Stimulated activated CD8-positive, alpha-beta memory T cell treated with anti-CD3 and anti-CD28 coated beads, Interleukin-12 subunit alpha, Interleukin-12 subunit beta, amount 100 ng/mL, for 24 hours (primary cell): ENCODE data around the gene CYREN.

Experiments used
- DNase-seq: peaks from one replicate; pipeline ENCODE4 v3.0.0-alpha.2; 2020; ENCODE audit errors: extremely low read depth

The CYREN gene

DNA sequence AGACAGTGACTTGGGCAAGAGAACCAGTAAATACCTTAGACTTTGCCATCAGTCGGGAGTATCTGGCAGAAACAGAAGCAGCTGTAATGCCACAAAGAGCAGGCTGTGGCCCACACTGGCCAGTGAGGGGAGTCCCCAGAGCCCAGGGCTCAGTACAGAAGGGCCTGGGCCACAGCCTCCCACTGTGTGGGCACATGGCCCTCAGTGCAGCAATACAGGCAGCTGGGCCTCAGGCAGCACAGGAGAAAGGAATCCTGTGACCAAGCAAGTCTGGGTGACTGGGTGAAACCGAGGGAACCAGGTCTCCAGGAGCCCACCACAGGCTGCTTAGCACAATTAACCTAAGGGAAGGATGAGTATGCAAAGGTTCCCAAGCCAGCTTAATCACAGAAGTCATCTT is 26.8 kb upstream of the CYREN start:
- no peak for DNase-seq

DNA sequence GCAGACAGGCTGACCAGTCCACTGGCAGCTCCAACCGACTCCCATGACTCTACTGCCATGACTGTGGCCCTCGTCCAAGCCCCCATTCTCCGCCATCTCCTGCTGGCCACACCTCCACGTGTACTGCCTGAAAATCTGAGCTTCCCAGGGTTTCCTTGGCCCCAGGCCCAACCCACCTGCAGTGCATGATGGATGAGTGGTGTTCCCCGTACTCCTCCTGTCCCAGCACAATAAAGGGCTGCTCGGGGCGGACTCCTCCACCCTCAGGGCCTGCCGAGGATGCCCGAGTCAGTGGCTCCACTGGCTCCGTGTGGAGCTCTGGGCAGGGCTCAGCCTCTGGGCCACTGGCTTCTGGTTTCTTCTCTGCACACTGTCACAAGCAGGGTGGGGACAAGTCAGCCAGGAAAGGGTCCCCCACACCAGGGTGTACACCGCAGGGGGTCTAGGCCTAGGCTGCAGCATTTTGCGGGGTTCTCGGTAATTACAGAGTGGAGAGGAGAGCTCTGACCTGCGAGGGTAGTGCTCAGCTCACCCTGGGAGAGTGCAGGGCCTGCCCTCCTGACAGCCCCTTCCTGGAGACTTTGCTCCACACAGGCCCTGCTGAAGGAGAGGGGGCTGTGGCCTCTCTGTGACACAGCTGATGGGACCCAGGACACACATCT is 25.6 kb upstream of the CYREN start:
- DNase-seq: no peak

DNA sequence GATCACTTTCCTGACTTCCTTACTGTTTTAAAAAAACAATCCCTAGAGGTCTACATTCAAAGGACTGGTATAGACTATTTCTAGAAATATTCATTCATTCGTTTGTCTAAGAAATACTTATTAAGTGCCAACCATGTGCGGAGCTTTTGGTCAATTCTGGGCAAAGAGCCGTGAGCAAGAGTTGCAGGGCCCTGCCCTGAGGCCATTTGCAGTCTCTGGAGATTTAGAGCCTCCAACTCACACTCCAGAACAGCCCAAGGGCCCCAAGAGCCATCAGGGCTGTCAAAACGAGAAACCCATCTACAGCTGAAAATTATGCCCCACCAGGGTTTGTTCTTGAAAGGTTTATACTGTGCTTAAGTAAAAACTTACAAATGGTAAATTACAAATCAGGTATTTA is 24.6 kb upstream of the CYREN start:
- DNase-seq: no peak

DNA sequence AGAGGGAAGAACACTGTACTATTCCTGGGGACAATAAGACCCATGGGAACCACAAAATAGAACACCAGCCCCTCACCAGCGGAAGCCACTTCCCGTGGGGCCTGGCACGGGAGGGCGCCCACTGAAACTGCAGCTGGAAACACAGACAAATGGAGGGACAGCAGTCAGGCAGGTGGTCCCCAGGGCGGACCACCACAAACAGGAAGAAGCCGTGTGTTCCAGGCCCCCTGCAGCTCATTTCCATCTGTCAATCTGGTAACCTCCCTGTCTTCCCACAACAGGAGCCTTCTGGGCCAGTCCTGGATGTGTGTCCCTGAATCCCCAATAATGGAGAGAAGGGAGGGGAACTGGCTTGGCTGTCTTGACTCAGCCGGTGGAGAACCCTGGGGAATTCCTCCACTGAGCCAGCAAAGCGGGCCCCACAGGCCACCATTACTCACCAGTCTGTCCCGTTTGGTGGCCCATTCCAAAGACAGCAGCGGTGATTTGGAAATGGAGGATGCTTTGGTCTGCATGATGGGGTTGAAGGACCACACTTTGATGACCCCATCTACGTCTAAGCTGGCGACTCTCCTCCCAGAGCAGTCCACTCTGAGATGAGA is 24.1 kb upstream of the CYREN start:
- DNase-seq: no peak

DNA sequence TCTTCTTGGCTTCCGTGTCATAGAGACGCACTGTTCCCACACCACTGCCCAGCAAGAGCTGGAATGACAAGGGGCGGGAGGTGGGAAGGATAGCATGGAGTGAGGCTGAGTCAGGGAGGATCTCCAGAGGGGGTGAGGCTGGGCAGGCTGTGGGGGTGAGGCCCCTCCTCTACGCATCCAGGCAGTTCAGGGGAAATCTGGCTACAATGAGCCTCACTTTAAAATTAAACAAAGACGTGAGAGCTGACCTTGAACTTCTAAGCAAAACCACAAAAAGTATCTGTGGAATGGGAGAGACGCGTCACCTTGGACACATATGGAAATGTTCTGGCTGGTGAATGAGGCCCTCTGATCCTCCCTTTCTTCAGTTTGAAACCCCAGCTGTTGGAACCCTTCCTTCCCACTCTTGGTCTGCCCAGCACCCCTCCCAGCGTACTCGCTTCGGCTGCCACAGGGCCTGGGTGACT is 23.1 kb upstream of the CYREN start:
- no peak for DNase-seq

DNA sequence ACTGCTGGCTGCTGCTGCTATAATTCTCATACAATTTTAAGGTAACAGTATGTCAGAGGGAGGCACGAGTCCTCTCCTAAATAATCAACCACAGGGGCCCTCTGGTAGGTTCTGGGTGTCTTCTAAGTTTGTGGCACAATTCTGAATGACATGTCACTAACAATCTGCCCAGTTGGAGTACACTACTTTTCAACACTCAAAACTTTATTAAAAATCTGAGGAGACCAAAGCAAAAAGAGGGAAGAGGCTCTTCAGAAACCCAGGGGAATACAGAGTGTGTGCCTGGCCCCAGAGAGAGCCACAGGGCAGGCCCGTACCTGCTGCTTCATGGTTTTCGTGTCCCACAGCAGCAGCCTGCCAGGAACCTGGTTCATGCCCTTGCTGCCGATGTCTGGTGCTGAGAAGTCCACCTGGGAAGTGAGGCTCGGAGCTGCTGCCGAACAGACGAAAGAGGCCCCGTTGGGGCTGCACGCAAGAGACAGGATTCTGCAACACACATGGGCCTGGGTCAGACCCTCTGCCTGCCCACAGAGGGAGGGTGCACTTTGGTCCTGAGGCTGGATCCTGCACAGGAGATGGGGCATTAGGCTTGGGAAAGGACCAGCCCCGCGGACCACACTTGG is 22.5 kb upstream of the CYREN start:
- DNase-seq: no peak

DNA sequence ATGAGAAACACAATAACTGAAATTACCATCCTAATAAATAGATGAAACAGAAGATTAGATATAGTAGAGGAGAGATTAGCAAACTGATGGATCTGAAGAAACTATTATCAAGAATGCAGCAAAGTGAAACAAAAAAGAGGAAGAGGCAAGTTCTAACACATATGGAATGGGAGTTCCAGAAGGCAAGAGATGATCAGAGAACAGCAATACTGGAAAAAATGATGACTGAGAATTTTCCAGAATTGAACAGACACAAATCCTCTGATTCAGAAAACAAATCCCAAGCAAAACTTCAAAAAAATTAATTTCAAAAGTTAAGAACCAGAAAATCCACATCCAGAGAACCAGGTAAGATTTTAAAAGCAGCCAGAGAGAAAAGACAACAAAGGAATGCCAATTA is 20.2 kb upstream of the CYREN start:
- DNase-seq: no peak

DNA sequence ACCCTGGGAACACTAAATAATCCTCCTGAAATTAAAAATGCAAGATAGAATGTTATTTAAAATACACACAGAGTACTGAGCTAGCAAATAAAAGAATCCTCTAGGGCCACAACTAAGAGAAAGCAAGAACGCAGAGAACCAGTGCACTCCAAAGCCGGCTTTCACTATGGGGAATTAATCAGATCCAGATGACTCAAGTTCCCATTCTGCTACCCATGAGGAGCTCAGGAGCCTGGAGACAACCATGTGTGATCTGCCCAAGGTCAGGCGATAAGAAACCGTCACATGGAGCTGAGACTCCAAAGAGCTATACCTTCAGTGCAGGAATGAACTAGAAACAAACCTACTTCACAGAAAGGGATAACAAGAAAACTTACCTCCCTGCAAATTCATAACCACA is 19.5 kb upstream of the CYREN start:
- DNase-seq: no peak

DNA sequence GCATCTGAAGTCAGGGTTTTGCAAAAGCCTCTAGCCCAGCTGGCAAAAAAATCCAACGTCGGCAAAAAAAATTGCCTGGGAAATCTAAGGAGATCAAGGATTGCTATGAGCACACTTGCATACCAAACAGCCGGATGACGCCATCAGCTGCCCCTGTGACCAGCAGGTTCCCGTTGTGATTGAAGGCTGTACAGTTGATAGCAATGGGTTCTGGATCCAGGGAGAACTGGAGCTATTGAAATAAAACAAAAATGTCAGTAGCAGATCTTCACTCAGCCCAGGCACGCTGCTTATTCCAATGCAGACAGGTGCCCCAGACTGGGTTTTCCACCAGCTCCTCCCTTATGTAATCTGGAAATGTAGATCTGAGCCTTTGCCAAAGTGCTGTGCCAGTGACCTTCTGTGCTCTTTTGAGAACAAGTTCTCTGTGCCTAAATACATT is 18.7 kb upstream of the CYREN start:
- DNase-seq: no peak

DNA sequence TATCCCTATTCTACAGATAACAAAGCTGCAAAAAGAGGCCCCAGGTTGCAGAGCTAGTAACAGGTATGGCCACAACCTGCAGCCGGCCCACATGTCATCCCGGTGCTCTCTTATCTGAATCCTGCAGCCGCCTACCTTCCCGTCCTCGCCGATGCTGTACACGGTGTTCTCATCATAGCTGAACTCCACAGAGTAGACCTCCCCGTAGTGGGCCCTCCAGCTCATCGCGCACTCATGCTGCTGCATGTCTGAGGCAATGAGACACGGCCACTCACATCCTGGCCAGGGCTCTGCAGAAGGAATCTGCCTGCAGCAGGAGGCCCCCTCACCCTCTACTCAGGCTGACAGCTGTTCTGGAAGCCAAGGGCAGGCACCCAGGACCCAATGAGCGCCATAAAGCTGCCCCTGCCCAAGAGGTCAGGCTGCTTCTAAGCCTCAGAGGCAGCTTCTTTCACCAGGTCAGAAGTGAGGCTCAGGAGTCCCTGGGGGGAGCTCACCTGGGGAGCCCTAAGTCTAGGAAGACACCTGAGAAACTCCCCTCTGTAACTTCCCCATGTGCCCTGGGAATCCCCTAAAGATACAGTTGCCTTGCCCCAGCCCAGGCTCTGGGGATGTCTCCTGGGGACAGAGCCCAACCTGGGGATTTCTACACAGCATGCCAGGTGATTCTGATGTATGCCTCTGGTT is 17.9 kb upstream of the CYREN start:
- no peak for DNase-seq

DNA sequence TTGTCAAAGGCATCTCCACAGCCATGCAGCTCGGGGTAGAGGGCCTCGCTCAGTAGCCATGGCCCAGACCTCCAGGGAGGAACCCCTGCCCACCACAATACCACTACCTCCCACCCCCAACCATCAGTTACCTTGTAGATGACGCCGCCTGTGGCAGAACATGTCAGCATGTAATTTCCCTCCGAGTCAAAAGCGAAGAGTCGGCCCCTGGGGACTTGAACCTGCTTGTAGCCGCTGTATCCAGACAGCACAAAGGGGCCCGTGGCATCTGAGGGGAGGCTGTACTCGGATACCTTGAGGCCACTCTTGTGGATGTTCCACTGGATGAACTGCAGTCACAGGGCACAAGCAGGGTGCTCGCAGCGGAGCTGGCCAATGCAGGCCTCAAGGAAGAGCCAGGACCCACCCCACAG is 16.3 kb upstream of the CYREN start:
- DNase-seq: no peak

DNA sequence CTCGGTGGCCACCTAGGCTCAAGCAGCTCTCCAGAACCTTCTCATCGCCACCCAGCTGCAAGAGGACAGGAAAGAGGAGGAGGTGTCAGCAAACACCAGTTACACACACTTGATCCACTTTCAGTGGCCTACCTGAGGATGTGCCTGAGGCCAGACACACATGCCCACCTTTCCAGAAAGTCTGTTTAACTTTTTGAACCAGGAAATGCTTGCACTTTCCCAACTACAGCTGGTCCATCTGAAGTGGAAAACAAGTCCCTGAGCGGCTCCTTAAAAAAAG is 15.7 kb upstream of the CYREN start:
- DNase-seq: no peak

DNA sequence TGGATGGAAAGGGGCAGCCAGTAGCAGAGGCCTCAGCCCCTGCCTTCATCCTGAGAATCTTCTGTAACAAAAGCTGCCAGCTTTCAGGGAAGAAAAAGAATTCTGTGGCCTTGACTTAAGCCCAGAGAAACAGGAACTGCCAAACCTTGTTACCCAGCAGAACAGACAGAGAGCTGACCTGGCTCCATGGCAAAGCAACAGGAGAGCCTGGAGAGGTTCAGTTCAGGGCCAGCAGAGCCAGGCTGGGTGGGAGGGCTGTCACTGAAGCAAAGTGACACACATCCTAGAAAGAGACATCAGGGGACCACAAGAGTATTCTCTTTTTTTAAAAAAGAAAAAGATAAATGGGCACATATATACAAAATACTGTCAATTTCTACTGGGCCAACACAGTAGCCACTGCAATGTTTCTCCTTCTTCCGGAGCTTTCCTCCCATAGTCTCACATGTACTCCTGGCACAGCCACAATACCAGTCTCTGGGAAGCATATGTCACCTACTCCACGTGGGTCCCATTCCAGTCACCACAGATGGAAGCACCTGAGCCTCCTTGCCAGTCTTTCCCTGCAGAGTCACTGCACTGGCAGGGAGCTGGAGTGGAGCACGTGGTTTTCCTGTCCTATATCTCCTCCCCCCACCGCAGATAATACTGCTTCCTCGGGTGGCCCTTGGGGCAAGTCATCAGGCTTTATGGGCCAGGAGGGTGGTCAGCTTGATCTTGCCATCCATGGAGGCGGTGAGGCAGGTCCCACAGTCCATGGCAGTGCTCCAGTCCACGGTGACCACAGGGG is 15.2 kb upstream of the CYREN start:
- DNase-seq: no peak

DNA sequence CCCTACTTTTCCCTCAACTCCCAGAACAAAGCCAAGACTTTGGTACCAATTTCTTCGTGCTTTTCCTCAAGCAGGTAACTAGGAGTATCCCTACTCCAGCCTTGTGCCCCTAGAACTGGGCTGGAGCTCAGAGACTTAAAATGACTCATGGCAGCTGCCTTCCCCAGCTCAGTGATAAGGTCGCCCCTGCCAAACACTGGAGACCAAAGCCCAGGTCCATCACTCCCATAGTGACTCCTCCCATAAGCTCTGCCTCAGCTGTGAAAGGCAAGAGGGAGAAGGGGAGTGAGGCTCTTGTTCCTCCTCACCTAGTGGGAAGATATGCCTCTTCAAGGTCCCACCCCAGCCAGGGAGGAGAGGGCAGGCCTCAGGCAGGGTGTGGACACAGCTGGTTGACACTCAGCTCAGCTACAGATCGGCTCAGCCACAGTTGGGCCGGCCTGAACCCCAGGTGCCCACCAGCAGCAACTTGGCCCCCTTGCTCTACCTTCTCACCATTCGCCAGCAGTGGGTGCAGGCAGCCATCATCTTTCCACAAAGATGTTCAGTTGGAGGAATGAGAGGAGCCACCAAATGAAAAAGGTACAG is 13.8 kb upstream of the CYREN start:
- no peak for DNase-seq

DNA sequence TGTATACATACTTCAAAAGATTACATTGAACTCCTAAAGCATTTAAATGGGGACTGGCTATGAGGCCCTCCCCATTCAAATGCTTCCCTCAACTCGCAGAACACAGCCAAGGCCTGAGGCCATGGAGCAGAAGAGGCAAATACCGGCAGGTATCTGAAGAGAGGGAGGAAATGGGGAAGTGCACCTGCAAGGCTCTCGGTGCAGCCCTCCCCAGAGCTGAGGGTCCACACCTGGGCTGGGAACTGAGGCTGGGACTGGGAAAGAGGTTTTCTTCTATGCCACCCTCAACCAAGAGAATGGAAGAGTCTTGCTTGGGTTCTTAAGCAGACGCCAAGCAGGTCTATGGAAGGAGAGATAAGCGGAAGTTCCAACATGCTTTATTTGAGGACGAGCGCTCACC is 13.0 kb upstream of the CYREN start:
- no peak for DNase-seq

DNA sequence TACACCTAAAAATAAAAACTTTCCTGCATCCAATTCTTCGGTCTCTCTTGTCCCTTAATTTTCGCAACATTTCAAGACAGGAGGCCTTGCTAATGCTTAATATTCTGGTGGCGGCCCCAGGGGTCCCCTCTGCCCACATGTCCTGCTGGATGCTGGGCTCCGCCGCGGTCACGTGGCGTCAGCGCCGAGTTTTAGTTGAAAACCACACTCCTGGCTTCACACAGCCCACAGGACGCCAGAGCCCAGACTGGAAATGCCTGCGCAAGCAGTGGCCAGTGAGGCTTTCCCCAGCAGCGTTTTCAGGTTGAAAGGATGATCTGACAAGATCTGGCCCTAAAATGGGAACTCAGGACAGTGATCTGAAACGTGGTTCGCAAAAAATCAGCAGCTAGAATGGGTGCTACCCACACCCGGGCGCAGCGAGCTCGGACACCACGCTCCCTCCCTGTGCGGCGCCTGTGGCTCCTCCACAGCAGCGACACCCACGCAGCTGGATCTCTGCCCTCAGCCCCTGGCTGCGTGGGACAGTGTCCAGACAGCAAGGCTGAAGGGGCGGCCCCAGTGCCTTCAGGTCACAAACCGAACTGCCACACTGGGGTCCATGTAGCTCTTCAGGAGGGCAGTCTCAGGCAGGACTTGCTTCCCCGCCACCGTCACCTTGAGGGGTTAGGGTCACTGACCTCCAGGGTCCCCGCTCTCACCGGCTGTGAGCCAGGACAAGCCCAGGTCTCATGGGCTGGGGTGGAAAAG is 11.6 kb upstream of the CYREN start:
- no peak for DNase-seq

DNA sequence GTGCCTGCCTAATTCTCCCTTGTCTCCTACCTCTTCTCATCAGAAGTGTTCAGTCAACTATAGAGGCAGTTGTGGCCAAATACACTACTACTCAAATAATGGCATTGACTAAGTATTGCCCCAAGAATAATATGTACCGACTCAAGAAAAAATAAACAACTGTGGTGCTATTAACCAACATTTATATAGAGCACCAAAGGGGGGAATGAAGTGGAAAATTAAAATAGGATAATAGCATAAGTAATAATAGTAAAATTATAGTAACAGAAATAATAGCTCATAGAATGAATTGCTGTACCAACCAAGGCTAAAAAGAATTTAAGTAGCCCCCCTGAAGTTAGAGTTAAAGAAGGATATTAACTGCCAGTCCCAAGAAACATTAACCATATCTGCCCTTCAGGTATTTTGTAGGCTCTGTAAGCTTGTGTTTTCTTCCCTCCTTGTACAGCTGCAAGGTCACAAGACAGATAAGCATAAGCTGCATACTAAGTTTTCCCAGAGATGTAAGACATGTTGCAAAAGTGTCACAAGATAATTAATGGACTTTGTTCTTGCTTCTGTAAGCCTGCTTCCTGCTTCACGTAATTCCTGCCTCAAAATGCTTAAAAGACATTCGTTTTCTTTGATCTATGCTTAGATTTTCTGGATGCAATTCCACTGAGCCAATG is 10.9 kb upstream of the CYREN start:
- no peak for DNase-seq

DNA sequence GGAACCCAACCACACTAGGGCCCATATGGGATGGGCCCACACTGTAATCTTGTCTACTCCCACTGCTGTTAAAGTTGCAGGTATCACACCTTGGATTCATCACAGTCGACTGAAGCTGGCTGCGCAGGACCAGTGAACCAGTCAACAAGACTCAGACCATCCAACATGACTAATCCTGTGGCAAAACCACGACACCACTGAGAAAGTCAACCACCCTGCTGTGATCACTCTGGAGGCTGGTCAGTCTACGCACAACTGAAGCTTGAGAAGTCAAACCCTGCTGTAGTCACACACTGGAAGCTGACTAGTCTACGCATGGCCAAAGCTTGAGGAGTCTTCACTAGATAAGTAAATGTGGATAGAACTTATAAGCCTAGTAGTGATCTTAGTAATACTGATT is 9.6 kb upstream of the CYREN start:
- no peak for DNase-seq

DNA sequence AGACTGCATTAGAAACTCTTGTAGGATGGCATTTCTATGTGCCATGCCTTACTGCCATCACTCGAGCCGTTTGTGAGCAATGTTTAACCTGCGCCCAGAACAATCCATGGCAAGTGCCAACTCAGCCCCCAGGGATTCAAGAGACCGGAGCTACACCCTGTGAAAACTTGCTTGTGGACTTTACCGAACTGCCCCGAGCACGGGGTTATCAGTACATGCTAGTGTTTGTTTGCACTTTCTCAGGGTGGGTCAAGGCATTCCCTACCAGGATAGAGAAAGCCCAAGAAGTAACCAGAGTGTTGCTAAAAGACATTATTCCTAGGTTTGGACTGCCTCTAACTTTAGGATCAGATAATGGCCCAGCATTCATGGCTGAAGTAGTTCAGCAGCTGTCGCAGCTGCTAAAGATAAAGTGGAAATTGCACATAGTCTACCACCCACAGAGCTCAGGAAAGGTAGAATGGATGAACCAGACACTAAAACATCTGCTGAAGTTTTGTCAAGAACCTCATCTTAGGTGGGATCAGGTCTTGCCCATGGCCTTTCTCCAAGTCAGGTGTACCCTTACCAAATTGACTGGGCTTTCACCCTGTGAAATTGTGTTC is 8.9 kb upstream of the CYREN start:
- DNase-seq: no peak

DNA sequence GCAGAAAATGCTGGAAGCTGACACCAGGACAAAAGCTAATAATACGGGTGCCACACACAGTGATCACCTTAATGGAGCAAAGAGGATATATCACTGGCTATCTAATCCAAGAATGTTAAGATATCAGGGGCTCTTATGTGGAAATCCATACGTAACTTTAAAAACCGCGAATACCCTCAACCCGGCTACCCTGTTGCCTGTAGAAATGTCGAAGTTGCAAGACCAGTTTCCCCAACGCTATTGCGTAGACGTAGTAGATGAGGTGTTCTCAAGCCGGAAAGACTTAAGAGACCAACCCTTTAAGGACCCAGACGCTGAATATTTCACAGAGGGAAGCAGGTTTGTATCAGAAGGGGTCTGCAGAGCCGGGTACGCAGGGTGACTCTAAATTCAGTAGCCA is 7.9 kb upstream of the CYREN start:
- no peak for DNase-seq
